ENCODE results near the gene PLCG2.

PLCG2 gene

DNA sequence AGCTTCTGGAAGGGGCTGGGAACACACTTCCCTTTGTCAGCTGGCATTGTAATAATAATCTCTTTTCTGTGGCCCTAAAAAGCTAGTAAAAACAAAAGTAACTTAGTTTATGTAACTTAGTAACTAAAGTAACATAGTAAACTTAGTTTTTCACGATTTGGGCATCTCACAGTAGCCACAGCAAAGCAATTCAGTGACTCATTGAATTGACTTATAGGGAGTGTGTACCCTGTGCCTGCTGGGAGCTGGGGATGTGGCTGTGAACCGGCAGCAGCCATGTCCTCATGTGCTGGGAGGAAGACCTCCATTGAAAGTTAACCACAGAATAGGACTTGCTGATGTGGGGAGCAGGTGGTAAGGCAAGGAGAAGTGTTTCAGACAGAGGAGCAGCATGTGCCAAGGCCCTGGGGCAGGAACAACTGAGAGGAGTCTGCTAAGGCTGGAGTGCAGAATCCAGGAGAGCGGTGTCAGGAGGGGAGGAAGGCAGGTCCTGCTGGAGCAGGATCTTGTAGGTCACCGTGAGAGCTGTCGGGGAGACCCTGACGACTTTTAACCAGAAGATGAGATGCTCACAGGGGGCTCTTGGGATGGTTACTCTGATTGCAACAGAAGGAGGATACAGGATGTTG lies 112.8 kb downstream of the PLCG2 start:
- POLR2A ChIA-PET (ENCODE audit: low non-redundant PET): no interaction called here
- no peak overlapping the region for H3K27ac ChIP-seq
- CTCF ChIA-PET: interaction anchor here (0.6 kb wide), 1 partner anchor 30 kb away, joined by 3 read pairs; no protein-coding TSS in a partner anchor
- TF ChIP-seq, protein P1, sequence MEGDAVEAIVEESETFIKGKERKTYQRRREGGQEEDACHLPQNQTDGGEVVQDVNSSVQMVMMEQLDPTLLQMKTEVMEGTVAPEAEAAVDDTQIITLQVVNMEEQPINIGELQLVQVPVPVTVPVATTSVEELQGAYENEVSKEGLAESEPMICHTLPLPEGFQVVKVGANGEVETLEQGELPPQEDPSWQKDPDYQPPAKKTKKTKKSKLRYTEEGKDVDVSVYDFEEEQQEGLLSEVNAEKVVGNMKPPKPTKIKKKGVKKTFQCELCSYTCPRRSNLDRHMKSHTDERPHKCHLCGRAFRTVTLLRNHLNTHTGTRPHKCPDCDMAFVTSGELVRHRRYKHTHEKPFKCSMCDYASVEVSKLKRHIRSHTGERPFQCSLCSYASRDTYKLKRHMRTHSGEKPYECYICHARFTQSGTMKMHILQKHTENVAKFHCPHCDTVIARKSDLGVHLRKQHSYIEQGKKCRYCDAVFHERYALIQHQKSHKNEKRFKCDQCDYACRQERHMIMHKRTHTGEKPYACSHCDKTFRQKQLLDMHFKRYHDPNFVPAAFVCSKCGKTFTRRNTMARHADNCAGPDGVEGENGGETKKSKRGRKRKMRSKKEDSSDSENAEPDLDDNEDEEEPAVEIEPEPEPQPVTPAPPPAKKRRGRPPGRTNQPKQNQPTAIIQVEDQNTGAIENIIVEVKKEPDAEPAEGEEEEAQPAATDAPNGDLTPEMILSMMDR (conservative IDR thresholded peaks at IDR 0.05; ENCODE audit: low read depth): no peak
- DNase-seq (ENCODE audit: low spot score): no peak

DNA sequence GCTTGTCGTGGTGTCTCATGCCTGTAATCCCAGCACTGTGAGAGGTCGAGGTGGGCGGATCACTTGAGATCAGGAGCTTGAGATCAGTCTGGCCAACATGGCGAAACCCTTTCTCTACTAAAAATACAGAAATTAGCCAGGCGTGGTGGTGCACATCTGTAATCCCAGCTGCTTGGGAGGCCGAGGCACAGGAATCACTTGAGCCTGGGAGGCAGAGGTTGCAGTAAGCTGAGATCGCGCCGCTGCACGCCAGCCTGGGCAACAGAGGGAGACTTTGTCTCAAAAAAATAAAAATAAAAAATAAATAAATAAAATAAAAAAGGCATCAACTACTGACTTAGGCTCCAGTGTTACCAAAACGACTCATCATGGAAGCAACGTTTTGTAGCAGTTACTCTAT lies 115.5 kb downstream of the PLCG2 start:
- CTCF ChIA-PET: interaction anchor here (1.1 kb wide), 1 partner anchor 9 kb away, joined by 4 read pairs; no protein-coding TSS in a partner anchor
- H3K27ac ChIP-seq: no peak overlapping the region
- DNase-seq (ENCODE audit: low spot score): no peak
- POLR2A ChIA-PET (ENCODE audit: low non-redundant PET): no interaction called here
- TF ChIP-seq, protein P1 (conservative IDR thresholded peaks at IDR 0.05; ENCODE audit: low read depth): no peak

DNA sequence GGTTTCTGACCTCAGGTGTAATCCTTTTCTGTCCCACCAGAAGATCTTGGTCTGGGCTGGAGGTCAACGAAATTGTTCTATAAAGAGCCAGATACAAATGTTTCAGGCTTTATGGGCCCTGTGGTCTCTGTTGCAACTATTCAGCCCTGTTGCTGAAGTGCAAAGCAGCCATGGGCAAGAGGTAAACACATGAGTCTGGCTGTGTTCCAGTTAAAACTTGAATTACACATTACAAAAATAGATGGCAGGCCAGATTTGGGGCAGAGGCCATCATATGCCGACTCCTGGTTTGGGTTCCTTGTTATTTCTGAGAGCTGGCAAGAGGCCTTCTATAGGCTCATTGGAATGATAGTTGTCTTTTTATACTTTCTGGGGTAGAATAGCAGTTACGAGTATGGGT lies 117.8 kb downstream of the PLCG2 start:
- no peak for DNase-seq (ENCODE audit: low spot score)
- TF ChIP-seq, protein P1 (conservative IDR thresholded peaks at IDR 0.05; ENCODE audit: low read depth): no peak
- ChIA-PET CTCF (interaction anchor here (0.7 kb wide), 1 partner anchor 23 kb away, joined by 3 read pairs; no protein-coding TSS in a partner anchor), POLR2A (ENCODE audit: low non-redundant PET) (no interaction called here)
- H3K27ac ChIP-seq: no peak overlapping the region

DNA sequence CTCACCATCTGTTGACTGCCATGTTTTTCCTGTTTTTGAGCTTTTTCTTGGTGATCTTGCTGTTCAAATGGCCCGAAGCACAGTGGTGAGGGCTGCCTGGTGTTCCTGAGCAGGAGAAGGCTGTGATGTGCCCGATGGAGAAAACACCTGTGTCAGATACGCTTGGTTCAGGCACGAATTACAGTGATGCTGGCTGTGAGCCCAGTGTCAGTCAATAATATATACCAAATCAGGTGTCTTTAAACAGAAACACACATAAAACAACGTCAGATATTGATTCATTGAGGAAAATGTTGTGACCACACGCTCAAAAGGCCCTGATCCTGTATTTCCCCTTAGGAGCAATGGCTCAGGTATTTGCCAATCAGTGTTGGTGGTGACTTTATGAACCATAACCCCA lies 120.5 kb downstream of the PLCG2 start:
- TF ChIP-seq, protein P1 (conservative IDR thresholded peaks at IDR 0.05; ENCODE audit: low read depth): no peak
- DNase-seq (ENCODE audit: low spot score): no peak
- CTCF ChIA-PET: interaction anchor here (0.7 kb wide), 1 partner anchor 41 kb away, joined by 3 read pairs; no protein-coding TSS in a partner anchor
- POLR2A ChIA-PET (ENCODE audit: low non-redundant PET): no interaction called here
- H3K27ac ChIP-seq: no peak overlapping the region

DNA sequence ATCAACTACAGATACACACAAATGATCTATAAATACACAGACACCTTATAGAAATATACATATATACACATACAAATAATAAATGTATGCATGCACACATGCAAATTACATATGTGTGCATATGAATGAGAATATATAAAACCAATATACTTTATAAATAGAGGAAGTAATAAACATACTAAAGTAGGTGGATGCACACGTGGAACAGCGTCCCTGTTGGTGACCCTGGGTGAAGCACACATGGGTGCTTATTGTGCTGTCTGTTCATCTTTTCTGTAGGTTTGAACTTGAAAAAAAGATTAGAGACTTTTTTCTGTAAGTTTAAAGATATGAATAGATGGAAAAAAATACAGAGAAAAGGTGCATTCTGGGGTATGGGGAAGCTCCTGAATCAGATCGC lies 120.9 kb downstream of the PLCG2 start:
- H3K27ac ChIP-seq: no peak overlapping the region
- TF ChIP-seq, protein P1 (conservative IDR thresholded peaks at IDR 0.05; ENCODE audit: low read depth): no peak
- ChIA-PET CTCF (interaction anchor here (0.7 kb wide), 1 partner anchor 41 kb away, joined by 3 read pairs; no protein-coding TSS in a partner anchor), POLR2A (ENCODE audit: low non-redundant PET) (no interaction called here)
- DNase-seq (ENCODE audit: low spot score): no peak

DNA sequence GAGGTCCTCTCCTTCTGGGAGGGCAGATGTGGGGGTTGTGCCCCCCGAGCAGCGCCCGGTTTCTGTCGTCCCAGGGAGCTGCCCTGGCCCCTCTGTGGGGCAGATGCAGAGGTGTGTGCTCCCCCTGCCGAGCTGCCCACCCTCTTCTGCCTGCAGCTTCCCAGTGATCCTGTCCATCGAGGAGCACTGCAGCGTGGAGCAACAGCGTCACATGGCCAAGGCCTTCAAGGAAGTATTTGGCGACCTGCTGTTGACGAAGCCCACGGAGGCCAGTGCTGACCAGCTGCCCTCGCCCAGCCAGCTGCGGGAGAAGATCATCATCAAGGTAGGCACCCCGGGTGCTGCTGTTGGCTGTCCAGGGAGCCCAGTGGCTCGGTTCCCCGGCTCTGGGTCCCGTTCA lies 121.4 kb downstream of the PLCG2 start:
- TF ChIP-seq, protein P1 (conservative IDR thresholded peaks at IDR 0.05; ENCODE audit: low read depth): no peak
- POLR2A ChIA-PET (ENCODE audit: low non-redundant PET): no interaction called here
- no peak overlapping the region for H3K27ac ChIP-seq
- no peak for DNase-seq (ENCODE audit: low spot score)
- CTCF ChIA-PET: no interaction called here
